GM19239 (cell line): ENCODE results near the gene RNF225.
"Not testable (repeated sequence)": the region's sequence is repeated elsewhere in the genome, so short reads cannot be mapped to it uniquely, and the experiment has no call there.

ENCODE experiments used
- DNase-seq: peaks from one replicate; pipeline ENCODE4 v3.0.0; 2011; ENCODE audit warnings: low spot score; ENCODE audit not compliant: insufficient read length
- FAIRE-seq: peaks from 2 replicates; lab custom pipeline; 2011; peaks lifted over from hg19 to GRCh38; lab: Jason Lieb, UNC

RNF225 gene

GRCh38 chr19:58386576-58387337 is 8.7 kb upstream of the RNF225 start, which contains the start of gene RPS5:
Gene RPS5, plus strand, starts transcription at chr19:58387269. Its CDS starts 869 bp downstream, at chr19:58388138.
- DNase-seq: peak; percentile 99
- peak; percentile 96 for FAIRE-seq

- DNase-seq: no peak
- FAIRE-seq: no peak
Measured at GRCh38 chr19:58387338-58388174, 7.9 kb upstream of the RNF225 start.

DNA sequence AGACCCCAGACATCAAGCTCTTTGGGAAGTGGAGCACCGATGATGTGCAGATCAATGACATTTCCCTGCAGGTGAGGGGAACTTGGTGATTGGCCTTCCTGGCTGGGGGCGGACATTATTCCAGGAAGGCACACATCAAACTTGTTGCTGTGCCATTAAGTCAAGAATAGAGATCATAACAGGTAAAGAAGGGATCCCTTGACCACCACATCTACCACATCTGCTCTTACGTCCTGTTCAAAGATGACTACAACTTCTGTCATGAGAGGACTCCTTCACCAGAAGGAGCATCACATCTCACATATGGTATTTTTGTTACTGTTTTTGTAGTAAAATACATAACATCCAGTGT is 7.3 kb upstream of the RNF225 start:
- no peak for DNase-seq
- FAIRE-seq: no peak

DNA sequence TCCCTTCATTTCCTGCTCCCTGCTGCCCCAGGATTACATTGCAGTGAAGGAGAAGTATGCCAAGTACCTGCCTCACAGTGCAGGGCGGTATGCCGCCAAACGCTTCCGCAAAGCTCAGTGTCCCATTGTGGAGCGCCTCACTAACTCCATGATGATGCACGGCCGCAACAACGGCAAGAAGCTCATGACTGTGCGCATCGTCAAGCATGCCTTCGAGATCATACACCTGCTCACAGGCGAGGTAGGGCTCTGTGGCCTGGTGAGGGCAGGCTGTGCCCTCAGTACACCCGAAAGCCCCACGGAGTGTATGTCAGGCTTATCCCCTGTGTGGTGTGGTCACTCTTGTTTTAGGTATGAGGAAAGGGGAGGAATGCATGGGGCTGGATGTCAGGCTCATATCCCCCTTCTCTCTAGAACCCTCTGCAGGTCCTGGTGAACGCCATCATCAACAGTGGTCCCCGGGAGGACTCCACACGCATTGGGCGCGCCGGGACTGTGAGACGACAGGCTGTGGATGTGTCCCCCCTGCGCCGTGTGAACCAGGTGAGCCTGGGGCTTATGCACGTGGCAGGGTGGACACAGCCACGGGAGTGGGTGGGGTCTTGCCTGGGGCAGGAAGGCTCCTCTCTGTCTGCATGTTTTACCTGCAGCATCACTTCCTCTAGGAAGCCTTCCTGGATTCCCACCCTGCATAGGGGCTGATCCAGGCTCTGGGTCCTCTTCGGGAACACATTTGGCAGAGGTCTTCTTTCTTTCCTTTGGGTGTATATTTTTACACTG is 2.3 kb upstream of the RNF225 start:
- DNase-seq: no peak
- FAIRE-seq: no peak

DNA sequence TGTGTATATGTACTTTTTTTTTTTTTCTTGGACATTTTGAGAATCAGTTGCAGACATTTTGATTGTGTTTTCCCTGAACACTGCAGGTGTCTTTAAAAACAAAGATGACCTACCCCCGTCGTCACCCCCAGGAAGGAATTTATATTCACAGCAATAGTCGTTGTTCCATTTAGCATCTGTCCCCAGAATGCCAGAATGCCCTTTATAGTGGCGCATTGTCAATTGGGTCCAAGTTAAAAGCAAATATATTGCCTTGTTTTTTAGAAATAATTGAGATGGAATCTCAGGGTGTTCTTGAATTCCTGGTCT is 1.8 kb upstream of the RNF225 start:
- FAIRE-seq: no peak
- no peak for DNase-seq

DNA sequence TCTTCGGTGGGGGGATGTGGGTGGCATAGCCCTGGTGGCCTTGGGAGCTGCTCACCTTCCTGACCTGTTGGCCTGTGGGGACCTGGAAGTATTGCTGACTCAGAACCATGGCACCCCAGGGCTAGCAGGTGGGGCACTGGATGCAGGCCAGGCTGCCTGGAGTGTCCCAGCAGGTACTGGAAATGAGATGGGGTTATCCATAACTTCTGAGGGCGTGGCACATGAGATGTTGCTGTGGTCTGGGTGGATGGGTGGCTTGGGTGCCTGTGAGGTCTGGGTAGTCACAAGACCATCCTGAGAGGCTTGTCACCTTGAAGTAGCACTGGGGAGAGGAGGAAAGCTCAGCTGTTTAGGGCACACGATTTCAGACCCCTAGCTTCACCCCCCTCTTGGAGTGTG is 636 bp upstream of the RNF225 start:
- FAIRE-seq: no peak
- no peak for DNase-seq

GRCh38 chr19:58395979-58396627 is 647 bp downstream of the RNF225 start:
- no peak for FAIRE-seq

GRCh38 chr19:58396691-58397532 is 1.5 kb downstream of the RNF225 start:
- DNase-seq (no peak), FAIRE-seq (no peak)

More at GRCh38 chr19:58395979-58396627, 647 bp downstream of the RNF225 start:
- no peak for DNase-seq

DNA sequence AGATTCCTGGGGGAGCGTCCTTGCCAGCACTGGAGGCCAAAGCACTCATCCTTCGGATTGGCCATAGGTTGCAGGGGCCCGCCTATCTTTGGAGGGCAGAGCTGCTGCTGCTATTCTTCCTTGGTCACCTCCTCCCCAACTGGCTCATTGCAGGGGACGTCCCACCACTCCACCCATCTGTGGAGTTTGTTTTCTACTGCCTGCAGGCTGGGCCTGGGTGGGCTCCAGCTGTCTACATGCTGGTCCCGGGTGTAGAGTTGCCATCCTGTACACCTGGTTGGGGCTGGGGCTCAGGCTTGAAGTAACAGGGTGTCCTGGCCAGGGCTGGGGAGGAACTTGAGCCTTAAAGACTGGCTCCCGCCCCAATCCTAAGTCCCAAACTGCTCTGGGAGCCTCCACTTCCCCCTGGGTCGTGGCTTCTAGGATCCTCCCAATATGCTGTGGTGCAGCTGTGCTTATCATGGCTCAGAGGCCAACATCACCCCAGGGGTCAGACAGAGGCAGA is 2.1 kb downstream of the RNF225 start:
- no peak for FAIRE-seq
- no peak for DNase-seq

DNA sequence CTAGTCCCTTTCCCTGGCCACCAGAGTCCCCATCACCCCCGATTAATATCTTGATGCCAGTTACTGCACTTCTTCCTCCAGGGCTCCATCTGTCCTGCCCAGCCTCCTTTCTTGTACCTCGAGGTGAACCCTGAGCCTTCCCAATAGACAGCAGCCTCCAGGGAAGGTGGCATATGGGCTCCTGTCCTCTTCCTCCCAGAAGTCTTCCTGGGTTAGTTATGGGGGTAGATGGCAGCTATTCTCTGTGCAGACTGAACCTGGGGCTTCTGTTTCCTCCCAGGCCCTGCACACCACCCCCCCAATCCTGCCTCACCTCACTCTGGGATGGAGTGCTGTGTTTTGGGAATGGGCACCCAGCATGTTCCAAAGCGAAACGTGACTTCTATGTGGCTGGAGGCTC is 2.6 kb downstream of the RNF225 start:
- no peak for DNase-seq
- FAIRE-seq: no peak

DNA sequence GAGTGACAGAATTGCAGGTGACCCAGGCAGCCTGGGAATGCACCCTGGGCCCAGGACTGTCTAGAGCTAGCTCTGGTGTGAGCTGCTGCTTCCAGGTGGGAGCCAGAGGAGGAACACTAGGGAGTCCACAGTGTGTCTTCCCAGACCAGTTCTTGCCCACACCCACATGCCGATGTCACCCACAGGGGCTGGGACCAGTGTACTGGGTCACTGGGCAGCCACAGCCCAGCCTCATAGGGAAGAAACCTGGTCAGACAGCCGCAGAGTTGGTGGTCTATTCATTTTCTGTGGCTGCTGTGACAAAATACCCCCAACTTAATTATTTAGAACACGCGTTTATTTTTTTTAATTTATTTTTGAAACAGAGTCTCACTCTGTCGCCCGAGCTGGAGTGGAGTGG is 3.1 kb downstream of the RNF225 start:
- FAIRE-seq (no peak), DNase-seq (no peak)

DNA sequence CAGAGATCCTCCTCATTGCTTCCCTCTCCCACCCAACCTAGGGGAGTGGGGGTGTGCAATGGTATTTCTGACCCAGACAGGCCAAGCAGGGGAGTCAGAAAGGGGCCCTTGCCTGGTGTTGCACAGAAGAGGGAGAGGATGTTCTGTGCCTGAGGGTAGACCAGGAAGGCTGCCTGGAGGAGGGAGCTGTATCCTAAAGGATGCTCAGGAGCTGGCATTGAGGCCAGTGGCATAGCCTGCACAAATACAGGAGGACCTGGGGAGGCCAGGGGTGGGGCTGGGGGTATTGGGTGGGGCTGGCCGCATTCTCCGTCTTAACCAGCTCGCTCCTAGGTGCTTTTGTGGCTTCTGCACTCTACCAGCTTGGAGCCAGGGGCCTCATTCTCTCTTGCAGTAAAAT is 4.4 kb downstream of the RNF225 start:
- DNase-seq (no peak), FAIRE-seq (no peak)

DNA sequence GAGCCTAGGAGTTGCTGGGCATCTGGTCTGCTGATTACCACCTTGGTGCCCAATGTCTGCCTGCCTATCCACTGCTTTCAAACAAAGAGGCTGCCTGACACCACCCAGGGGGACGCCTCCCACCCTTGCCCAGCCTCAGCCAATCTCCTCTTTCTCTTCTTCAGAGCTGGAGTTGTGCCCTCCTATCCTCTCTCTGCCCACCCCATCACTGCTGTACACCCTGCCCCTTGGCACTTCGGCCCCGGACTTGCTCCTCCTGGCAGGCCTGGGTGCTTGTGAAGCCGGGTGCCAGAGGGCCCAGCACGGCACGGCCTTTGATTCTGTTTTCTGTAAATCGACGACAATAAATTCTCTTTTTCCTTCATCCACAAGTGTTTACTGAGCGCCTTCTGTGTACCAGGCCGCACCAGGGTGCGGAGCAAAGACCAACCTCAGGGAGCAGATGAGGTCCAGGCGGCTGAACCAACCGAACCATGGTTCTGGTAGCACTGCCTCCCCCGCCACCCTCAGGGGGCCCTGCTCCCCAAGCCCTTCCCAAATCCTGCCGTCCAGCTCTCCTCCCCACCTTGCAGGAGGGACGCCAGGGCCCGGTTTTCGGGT is 5.0 kb downstream of the RNF225 start:
- FAIRE-seq (no peak), DNase-seq (no peak)

DNA sequence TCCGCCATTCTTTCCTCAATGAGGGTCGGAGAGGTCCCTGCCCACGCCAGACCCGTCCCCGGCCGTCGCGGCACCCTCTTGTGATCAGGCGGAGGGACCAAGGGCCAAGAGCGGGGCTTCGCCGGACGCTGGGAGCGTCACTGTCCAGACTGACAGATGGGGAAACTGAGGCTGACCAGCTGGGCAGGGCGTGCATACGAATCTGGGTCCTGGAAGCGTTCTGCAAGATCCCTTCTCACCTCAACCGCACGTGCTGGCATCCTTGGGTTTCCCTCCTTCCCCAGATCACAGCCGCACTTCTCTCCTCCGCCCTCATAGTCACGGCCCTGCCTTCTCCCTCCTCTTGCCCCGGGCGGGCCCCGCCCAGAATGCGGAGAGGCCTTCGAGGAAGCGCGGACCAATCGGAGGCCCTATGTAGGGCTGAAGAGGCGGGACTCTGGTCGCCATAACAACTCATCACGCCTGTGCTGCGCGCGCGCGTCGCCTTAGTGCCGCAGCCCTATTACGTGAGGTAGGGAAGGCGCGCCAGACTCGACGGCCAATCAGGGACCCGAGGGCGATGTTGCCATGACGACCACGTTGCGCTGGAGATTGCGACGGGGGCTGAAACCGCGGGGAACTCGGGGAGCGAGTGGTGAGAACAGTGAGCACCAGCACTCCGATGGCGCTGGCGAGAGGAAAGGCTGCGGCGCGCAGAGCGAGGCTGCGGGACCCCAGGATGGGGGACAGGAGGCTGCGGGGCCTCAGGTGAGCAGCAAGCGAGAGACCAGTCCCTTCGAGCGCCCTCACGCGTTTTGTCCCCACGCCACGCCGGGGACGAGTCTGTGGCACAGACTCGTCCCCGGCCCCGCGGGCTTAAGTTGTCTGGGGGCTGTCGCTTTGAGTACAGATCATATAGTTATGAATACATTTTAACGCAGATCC is 5.7 kb downstream of the RNF225 start:
- DNase-seq: peak; percentile 100
- FAIRE-seq: peak; percentile 98

DNA sequence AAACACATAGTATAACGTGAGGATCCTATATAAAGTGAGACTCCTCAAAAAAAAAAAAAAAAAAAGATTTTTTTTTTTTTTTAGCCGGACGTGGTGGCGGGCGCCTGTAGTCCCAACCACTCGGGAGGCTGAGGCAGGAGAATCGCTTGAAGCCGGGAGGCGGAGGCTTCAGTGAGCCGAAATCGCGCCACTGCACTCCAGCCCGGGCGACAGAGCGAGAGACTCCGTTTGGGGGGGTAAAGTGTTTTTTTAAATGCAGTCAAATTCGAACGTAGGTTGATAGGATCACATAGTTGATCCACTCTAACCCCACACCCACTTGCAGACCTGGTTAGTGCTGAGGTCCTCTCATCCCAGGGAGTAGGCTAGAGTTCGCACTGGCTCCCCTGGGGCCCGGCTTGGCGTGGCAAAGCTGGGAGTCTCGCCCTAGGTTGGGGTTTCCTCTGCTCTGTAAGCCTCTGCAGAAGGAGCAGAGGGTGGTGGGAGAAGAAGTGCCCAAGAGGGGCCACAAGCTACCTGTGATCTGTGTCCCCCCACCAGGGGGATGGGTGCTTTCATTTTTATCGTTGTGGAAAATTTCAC is 6.5 kb downstream of the RNF225 start:
- FAIRE-seq: no peak
- DNase-seq: no peak

DNA sequence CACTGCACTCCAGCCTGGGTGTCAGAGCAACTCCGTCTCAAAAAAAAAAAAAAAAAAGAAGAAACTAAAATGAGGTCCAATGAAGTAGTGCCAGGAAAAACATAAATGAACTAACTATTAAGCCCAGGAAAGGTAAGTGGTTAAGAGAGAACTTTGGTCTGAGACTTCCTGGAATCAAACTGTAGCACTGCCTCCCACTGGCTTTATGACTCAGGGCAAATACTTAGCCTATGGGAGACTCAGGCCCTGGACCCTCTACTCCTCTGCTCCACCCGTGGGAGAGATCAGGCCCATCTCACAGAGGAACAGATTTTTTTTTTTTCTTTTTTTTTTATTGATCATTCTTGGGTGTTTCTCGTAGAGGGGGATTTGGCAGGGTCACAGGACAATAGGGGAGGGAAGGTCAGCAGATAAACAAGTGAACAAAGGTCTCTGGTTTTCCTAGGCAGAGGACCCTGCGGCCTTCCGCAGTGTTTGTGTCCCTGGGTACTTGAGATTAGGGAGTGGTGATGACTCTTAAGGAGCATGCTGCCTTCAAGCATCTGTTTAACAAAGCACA is 8.5 kb downstream of the RNF225 start:
- not testable (repeated sequence) for FAIRE-seq, DNase-seq
